ENCODE results near the gene HSD11B1L.

HSD11B1L gene

DNA sequence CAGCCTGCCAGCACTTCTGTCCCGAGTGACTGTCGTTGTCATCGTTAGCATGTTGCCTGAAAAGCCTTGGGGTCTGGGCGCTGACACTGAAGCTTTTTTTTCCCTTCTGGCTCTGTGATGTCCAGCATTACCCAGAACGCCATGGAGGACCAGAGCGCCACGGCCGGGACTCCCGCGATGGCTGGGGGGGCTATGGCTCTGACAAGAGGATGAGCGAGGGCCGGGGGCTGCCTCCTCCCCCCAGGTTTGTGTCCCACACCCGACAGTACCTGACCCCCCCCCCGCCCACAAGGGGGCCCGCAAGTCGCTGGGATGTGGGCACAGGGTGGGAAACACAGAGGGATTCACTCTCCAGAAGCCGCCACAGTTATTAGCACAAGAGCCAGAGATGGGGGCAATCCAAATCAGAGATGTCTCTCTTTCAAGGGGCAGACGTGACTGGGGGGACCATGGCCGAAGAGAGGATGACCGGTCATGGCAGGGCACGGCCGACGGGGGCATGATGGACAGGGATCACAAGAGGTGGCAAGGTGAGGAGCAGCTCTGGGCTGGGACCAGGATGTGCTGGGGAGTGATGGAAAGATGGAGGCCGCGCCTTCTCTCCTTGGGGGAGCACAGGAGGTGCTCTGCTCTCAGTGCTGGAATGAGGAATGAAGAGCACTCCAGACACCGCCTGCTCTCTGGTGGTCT, 13.8 kb upstream of the HSD11B1L start:
- no peak for DNase-seq (ENCODE audit: low read depth)

DNA sequence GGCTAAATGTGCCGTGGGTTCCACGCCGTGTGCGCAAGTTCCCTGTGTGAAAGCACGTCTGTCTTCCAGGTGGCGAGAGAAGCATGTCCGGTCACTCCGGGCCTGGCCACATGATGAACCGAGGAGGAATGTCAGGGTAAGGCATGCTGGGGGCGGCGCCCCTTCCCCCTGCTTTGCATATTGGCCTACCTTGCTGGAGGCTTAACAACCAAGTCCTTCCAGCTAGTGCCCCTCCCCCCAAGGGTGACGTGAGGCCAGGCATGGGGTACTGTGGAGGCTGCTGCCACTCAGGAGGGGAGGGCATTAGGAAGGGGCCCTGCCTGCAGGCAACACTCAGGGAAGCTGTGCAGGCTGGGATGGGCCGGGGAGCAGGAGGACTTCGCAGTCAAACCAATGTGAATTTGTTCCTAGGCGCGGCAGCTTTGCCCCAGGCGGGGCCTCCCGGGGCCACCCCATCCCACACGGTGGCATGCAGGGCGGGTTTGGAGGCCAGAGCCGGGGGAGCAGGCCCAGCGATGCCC, 13.0 kb upstream of the HSD11B1L start:
- DNase-seq (ENCODE audit: low read depth) = no peak

DNA sequence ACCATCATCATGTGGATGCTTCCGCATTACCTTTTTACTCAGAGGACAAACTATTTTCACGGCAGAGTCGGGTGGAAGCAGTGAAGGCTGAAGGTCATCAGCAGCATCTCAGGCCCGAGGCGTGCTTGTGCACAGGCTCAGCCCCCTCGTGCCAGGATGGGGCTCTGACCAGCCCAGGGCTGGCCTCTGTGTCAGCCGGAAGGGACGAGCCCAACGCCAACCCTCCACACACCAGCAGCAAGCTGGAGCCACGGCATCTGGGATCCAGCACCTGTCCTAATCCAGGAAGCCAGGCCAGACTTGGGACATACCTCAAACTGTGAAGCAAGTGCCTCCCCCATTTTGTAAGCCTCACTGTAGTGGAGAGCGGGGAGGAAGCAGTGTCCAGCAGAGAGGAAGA, 11.6 kb upstream of the HSD11B1L start:
- no peak for DNase-seq (ENCODE audit: low read depth)

DNA sequence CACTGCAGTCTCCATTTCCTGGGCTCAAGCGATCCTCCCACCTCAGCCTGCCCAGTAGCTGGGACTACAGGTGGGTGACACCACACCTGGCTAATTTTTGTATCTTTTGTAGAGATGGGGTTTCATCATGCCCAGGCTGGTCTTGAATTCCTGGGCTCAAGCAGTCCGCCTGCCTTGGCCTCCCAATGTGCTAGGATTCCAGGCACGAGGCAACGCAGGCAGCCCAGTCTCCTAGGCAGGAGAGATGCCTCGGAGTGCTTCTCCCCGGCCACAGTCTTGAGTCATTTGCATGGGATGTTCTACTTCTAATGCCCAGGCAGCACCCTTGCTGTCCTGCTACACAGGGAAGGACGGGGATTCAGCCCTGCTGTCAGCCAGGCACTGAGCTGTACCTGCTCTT, 9.2 kb upstream of the HSD11B1L start:
- no peak for DNase-seq (ENCODE audit: low read depth)

DNA sequence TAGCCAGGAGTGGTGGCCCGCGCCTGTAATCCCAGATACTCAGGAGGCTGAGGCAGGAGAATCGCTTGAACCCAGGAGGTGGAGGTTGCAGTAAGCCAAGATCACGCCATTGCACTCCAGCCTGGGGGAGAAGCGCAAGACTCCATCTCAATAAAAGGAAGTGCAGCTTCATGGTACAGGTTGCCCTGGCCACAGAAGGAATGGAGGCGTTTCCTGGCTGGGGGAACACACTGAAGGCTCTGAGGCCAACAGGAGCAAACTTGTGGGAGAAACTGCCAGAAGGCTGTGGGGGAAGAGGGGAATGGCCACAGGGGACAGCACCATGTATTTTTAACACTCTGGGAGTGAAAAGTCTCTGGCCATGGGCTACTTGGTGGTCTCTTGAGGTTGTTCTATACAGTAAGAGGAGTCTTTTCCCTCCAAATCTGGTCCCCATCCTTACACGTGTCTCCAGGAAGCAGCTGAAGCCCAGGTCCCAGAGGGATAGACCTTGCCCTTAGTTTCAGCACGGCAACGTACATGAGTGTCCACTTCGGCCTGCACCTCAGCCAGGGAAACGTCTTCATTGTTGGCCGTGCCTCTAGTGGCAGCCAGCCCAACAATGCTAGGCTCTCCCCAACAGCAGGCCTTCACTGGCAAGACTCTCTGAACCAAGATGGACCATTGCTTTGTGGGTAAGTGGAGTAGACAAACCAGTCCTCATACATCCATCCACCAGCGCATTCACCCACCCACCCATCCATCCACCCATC, 7.9 kb upstream of the HSD11B1L start:
- no peak for DNase-seq (ENCODE audit: low read depth)

DNA sequence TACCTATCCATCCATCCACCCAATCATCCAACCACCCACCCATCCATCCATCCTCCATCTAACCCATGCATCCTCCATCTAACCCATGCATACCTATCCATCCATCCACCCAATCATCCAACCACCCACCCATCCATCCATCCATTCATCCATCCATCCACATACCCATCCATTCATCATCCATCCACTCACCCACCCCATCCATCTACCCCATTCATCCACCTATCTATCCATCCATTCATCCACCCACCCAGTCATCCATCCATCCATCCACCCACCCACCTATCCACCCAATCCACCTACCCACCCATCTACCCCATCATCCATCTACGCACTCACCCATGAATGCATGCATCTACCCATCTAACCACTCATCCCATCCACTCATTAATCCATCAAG, 7.1 kb upstream of the HSD11B1L start:
- DNase-seq (ENCODE audit: low read depth) = no peak

DNA sequence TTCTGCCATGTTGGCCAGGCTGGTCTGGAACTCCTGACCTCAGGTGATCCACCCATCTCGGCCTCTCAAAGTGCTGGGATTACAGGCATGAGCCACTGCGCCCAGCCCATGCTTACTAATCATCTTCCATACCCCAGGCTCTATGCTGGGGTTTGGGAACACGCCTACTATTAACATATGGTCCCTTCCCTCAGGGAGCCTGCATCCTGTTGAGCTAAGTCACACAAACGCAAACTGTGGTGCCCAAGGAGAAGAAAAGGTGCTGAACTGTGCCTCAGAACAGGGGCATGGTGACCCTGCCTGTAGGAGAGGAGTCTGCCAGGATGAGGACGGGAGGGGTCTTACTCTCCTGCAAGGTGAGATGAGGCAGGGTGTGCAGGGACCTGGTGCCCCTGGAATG, 6.1 kb upstream of the HSD11B1L start:
- DNase-seq (ENCODE audit: low read depth) = no peak

DNA sequence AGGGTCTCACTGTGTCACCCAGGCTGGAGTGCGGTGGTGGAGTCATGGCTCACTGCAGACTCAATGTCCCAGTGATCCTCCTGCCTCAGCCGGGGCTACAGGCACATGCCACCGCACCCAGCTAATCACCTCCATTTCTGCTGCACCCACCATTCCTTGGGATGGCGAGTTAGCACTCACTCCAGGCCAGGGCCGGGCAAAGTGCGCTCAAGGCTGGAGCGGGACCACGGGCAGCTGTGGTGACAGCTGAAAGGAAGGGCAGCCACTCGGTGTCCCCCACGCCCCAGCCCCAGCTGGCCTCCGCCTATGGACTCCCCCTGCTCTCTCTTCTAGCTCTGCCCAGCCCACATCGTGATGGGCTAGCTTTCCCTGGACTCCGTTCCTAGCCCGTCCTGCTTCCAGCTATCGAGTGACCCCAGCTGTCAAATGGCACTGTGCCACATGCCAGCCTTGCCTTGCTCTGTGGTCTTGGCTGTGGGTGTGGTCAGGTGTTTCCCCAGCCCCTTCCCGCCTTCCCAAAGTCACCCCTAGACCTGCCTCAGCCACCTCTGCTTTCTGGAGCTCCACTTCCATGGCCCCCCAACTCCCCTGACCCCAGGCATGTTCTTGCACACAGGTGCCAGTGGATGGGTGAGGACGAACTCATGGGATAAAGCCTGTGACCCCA, 4.6 kb upstream of the HSD11B1L start:
- no peak for DNase-seq (ENCODE audit: low read depth)

DNA sequence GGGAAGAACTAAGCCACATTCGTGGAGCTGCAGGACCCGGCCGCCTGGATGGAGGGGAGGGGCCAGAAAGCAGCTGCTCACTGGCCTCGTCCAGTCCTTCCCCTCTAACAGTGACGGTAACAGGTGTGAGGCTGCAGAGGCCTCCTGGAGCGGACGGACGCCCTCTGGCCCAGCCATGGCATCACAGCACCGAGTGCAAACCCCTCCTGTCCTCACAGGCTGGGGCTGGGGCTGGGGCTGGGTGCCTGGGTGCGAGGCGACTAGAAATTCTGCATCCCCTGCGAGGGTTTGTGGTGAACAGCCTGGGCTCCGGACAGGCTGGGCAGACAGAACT, 4.1 kb upstream of the HSD11B1L start:
- no peak for DNase-seq (ENCODE audit: low read depth)

DNA sequence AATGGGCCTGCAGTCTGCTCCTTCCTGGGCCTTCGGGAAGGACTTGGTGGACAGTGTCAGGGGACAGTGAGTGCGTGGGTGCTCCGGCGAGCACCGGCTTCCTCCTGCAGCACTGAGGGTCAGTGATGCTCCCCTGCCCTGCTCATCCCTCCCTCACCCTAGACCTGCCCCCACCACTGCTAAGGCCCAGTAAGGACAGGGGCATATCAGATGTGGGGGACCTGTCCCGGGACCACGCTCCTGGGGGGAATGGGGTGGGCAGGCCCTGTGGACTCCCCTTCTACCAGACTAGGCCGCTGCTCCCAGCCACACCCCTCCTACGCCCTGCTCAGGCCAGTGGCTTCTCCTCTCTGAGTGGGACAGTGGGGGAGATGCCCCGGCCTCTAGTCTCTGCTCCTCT, 3.7 kb upstream of the HSD11B1L start:
- DNase-seq (ENCODE audit: low read depth) = no peak

DNA sequence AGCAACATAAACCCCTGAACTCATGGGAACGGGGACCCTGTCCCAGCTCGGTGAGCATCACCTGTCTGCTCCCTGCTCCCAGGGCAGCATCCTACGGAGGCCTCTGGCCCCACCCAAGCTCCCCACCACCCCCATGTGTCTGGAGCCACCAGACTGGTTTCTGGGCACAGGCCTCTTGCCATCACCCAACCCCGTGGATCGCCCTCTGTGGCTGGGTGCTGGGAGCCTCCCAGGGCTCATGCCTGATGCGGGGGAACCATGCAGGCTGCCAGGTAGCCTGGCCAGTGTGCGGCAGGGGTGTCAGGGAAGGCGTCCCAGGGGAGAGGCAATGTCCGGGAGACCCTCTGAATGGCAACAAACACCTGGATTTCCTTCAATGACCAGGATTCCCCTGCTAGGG, 3.2 kb upstream of the HSD11B1L start:
- no peak for DNase-seq (ENCODE audit: low read depth)

DNA sequence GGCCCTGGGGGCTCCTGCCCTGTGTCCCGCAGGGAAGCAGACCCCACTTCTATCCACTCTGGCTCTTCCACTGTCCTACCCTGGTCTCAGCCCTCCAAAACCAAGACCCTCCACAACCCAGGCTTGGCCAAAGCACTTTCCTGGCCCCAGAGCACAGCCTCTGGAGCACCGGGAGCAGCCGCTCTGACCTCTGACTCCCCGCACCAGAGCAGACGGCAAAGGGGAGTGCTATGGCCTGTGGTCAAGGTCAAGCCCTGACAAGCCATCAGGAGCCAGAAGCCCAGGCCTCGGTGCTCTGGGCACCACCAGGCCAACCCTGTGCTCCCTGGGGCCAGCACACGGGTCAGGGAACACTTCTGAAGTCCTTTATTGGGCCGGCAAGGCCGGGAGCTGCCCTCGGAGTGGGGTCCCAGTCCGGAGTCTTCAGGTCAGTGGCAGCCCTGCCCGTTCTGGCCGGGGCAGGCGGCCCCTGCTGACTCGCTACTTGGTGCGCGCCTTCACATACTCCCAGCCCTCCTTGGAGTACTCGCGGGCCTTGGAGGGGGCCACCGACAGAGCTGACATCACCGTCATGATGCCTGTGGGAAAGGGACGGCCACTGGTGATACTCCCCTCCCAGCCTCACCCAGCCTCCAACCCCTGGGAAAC, 2.6 kb upstream of the HSD11B1L start:
- no peak for DNase-seq (ENCODE audit: low read depth)

DNA sequence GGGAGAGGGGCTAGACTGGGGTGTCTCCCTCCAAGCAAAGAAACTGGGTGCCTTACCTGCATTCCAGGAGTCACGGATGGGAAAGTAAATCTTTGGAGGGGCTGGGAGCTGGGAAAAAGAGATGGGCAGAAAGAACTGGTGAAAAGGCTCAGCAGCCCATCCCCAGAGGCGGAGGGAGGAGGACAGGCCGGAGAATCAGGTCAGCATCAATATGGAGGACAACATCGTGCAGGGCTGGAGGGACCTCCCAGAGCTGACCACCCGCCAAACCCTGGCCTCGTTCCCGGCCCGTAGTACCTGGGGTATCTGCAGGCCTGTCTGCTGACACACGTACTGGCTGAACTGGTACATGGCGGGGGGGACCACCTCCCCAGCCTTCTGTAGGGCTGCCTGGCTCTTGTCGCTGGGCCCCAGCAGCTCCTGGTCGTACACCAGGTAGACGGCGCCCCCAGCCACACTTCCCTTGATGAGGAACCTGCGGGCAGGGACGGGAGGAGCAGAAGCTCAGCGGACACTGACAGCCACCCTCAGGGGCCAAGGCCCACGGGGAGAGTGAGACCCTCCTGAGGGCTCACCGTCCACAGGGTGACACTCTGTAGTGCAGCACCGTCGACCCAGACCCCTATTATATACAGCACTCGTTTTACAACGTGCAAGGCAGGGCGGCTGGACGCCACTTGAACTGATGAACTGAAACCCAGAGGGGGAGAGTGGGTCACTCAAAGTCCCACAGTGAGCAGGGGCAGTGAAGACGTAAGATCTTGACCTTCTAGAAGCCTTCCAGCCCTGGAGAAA, 1.3 kb upstream of the HSD11B1L start:
- no peak for DNase-seq (ENCODE audit: low read depth)

DNA sequence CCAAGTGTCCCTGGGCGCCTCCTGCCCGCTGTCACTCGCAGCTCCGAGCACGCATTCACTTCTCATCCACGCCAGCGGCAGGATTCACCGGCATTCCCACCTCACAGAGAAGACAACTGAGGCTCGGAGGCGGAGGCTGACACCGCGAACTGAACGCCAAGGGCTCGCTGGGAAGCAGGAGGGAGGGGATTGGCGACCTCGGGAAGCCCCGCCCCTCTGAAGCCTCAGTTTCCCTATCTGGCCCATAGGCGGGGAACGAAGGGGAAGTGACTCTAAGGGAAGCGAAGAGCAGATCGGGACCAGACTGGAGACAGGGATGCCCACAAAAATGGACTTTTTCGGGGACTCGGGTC, 767 bp upstream of the HSD11B1L start:
- DNase-seq (ENCODE audit: low read depth) = peak; percentile 31

DNA sequence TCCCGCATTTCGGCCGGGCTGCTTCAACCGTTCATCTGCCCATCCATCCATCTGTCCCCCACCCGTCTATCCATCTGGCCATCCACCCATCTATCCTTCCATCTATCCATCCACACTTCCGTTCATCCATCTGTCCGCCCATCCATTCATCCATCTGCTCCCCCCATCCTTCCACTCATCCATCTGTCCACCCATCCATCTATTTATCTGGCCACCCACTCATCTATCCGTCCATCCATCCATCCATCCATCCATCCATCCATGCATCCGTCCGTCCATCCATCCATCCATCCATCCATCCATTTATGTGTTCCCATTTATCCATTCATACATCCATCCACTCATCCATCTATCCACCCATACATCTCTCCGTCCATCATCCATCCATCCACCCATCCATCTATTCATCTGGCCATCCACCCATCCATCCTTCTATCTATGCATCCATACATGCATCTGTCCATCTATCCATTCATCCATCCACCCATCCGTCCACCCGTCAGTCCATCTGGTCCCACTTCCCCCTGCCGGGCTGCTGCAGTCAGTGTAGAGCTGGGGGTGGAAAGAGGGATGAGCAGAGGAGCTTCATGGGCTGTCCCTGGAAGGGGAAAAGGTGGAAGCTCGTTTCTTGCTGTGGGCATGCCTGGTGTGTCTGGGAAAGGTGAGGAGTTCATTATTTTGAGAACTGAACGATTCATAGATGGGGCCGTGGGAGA, 722 bp downstream of the HSD11B1L start:
- DNase-seq (ENCODE audit: low read depth) = no peak

DNA sequence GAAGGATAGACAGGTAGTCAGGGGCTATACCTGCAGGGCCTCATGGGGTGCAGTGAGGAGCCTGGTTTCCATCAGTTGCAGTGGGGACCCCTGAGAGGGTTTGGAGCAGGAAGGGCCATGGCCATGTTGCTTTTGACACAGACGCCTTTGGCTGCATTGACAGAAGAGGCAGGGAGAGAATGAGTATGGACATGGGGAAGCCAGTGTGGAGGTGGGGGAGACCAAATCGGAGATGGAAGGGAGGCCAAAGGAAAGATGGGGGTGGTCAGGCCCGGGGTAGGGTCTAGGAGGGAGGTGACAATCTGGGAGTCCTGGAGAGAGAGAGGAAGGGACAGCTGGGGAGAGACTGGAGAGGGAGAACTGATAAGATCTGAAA, 1.3 kb downstream of the HSD11B1L start:
- DNase-seq (ENCODE audit: low read depth) = no peak

DNA sequence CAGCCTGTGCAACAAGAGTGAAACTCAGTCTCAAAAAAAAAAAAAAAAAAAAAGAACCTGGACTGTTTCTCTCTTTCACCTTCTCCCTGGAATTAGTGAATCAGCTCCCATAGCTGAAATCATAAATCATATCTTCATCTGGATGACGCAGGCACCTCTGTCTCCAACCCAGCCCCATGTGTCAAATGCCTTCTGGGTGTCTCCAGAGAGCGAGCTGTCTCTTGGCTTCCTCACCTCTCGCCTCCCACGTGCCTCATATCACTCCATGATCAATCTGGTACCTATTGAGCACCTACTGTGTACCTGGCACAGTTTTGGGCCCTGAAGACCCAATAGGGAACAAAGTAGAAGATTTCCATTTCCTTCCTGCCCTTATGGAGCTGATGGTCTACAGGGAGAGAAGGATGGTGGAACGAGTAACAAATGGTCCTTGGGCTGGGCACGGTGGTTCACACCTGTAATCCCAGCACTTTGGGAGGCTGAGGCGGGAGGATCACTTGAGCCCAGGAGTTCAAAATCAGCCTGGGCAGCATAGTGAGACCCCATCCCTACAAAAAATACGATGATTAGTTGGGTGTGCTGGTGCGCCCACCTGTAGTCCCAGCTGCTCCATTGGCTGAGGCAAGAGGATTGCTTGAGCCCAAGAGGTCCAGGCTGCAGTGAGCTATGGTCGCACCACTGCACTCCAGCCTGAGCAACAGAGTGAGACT, 2.5 kb downstream of the HSD11B1L start:
- DNase-seq (ENCODE audit: low read depth) = no peak

DNA sequence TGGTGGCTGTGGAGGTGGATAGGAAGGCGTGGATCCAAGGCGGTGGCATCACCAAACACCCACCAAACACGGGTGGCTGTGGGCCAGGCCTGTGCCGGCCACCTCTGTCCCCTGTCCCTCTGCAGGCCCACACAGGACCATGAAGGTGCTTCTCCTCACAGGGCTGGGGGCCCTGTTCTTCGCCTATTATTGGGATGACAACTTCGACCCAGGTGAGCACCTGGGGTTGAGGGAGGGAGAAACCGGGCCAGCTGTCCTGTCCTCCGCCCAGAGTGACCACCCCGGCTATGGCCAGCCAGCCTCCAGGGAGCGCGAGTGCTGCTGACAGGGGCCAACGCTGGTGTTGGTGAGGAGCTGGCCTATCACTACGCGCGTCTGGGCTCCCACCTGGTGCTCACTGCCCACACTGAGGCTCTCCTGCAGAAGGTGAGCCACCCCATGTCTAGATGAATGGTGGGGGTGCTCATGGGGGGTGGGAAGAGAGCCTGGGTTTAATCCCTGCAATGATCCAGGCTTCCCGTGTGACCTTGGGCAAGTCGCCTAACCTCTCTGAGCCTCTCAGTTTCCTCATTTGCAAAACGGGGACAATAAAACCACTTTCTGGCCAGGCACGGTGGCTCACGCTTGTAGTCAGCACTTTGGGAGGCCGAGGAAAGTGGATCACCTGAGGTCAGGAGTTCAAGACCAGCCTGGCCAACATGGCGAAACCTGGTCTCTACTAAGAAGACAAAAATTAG, 4.0 kb downstream of the HSD11B1L start:
- DNase-seq (ENCODE audit: low read depth) = no peak

DNA sequence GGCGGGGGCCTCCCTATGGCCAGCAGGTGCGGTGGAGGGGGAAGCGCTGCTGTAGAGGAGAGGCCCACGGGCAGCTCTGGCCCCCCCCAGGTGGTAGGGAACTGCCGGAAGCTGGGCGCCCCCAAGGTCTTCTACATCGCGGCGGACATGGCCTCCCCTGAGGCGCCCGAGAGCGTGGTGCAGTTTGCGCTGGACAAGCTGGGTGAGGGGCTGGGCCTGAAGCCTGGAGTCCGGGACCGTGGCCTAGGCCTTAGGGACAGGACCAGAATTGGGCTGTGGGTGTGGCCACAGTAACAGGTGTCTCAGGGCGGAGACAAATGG, 5.5 kb downstream of the HSD11B1L start:
- DNase-seq (ENCODE audit: low read depth) = no peak

DNA sequence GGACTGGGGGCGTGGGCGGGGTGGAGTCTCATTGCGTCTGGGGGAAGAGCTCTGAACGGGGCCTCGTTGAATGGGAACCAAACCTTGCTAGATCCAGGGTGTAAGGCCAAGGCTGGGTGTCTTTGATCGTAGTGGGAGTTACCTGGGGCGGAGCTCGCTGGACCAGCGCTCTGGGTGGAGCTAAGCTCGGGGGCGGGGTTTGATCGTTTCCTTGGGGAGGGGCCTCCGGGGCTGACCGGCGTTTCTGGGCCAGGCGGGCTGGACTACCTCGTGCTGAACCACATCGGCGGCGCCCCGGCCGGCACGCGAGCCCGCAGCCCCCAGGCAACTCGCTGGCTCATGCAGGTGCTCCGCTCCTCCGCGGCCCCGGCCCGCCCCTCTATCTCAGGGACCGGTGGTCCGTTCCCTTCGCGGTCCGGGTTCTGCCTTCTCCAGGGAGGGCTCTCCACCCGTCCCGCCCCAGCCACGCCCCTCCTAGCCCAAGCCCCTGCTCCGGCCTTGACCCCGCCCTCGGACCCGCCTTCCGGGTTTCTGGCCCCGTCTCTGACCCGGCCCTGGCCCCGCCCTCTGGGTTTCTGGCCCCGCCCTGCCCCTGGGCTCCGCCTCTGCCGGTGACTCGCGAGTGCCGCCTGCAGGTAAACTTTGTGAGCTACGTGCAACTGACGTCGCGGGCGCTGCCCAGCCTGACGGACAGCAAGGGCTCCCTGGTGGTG, 6.0 kb downstream of the HSD11B1L start:
- peak; percentile 89 for DNase-seq (ENCODE audit: low read depth)

Measured in iris pigment epithelial cell (primary cell).